H1 (cell line): ENCODE measurements around the gene HS6ST2. TPM values are rescaled to one million over a fixed set of nuclear protein-coding genes. Genes with fewer than 3 reads are reported as not detected.
"Not testable (repeated sequence)": the region's sequence is repeated elsewhere in the genome, so short reads cannot be mapped to it uniquely, and the experiment has no call there.

Experiments used
- CTCF ChIA-PET: fragments of 300-600 bp; sonication (Branson Sonifier 250); formaldehyde crosslinking; loops from one replicate; lab custom pipeline; 2021; ENCODE audit not compliant: partially characterized antibody; lab: Charles Lee
- POLR2A ChIA-PET: fragments of 300-600 bp; sonication (Branson Sonifier 250); formaldehyde crosslinking; loops from one replicate; lab custom pipeline; 2021; ENCODE audit warnings: inconsistent platforms; ENCODE audit not compliant: partially characterized antibody; lab: Charles Lee
- DNase-seq, 2 experiments: peaks; one replicate each; pipeline versions ENCODE4 v3.0.0 to v3.0.0-alpha.2; 2010 to 2022; ENCODE audit warnings: low spot score in 2 of 2, low read depth in 1 of 2, mixed read lengths in 1 of 2
- FAIRE-seq: peaks from 2 replicates; lab custom pipeline; 2011; peaks lifted over from hg19 to GRCh38; lab: Jason Lieb, UNC
- H2AFZ ChIP-seq: 2 replicates; pipeline ENCODE4 v1.8.1; 2012; ENCODE audit warnings: low read length, inconsistent platforms
- H2AK5ac ChIP-seq: 2 replicates; pipeline ENCODE4 v1.6.1; 2013; ENCODE audit warnings: low read depth, low read length
- H2BK120ac ChIP-seq: replicated peaks from 2 replicates; pipeline ENCODE3; 2013; ENCODE audit warnings: low read depth, low read length, inconsistent platforms
- H2BK12ac ChIP-seq: 2 replicates; pipeline ENCODE4 v1.6.1; 2013; ENCODE audit warnings: low read depth, low read length
- H2BK15ac ChIP-seq: 2 replicates; pipeline ENCODE4 v1.6.1; 2013; ENCODE audit warnings: low read length
- H2BK20ac ChIP-seq: 2 replicates; pipeline ENCODE4 v1.6.1; 2013; ENCODE audit warnings: low read length
- H2BK5ac ChIP-seq: 2 replicates; pipeline ENCODE4 v1.6.1; 2013; ENCODE audit warnings: low read depth, low read length
- H3K14ac ChIP-seq: 2 replicates; pipeline ENCODE4 v1.6.1; 2013; ENCODE audit warnings: inconsistent platforms; ENCODE audit not compliant: insufficient read length
- H3K18ac ChIP-seq: 2 replicates; pipeline ENCODE4 v1.6.1; 2013; ENCODE audit warnings: low read length; ENCODE audit errors: extremely low read depth
- H3K23ac ChIP-seq: 2 replicates; pipeline ENCODE4 v1.6.1; 2013; ENCODE audit warnings: inconsistent platforms; ENCODE audit not compliant: insufficient read length
- H3K23me2 ChIP-seq: 2 replicates; pipeline ENCODE4 v1.6.1; 2013; ENCODE audit warnings: low read depth, low read length
- H3K27ac ChIP-seq: 2 replicates; pipeline ENCODE4 v1.6.1; 2011; ENCODE audit warnings: low read depth, low read length, inconsistent platforms
- H3K27me3 ChIP-seq, 4 experiments: replicated peaks in 1 of 4; 1 replicate in 1 of 4; 2 replicates in 3 of 4; pipeline versions ENCODE4 v1.6.1 to v1.8.1; 2011 to 2013; ENCODE audit warnings: low read length in 3 of 4, mild to moderate bottlenecking in 3 of 4, inconsistent platforms in 2 of 4, mixed read lengths in 2 of 4, moderate library complexity in 1 of 4; ENCODE audit not compliant: control insufficient read depth in 3 of 4, insufficient read depth in 3 of 4; ENCODE audit errors: extremely low read depth in 1 of 4
- H3K36me3 ChIP-seq, 4 experiments: 2 replicates each; pipeline versions ENCODE4 v1.6.1 to v1.8.1; 2011 to 2013; ENCODE audit warnings: mild to moderate bottlenecking in 4 of 4, low read length in 3 of 4, moderate library complexity in 2 of 4, control low read depth in 1 of 4, inconsistent platforms in 1 of 4; ENCODE audit not compliant: insufficient read depth in 4 of 4, control insufficient read depth in 2 of 4
- H3K4ac ChIP-seq: replicated peaks from 2 replicates; pipeline ENCODE3; 2013; ENCODE audit warnings: low read length, low read depth, mixed read lengths, inconsistent platforms; ENCODE audit not compliant: insufficient read length
- H3K4me1 ChIP-seq, 4 experiments: replicated peaks in 1 of 4; 1 replicate in 1 of 4; 2 replicates in 3 of 4; pipeline versions ENCODE4 v1.6.1 to v1.8.1; 2011 to 2013; ENCODE audit warnings: low read length in 3 of 4, inconsistent platforms in 2 of 4, mixed read lengths in 1 of 4; ENCODE audit not compliant: insufficient read depth in 4 of 4, control insufficient read depth in 3 of 4
- H3K4me2 ChIP-seq, 2 experiments: 2 replicates each; pipeline versions ENCODE4 v1.6.1 to v1.8.1; 2011 to 2013; ENCODE audit warnings: low read depth in 2 of 2, low read length in 2 of 2, control low read depth in 1 of 2, inconsistent platforms in 1 of 2, mild to moderate bottlenecking in 1 of 2; ENCODE audit not compliant: insufficient read depth in 1 of 2
- H3K4me3 ChIP-seq, 4 experiments: fragments of 200-600, 300-600 bp in 1 of 4; sonication (generic), shearing (Covaris generic), sonication (Bioruptor Twin) in 1 of 4; 2 replicates each; pipeline versions ENCODE4 v1.5.1 to v1.8.1; 2011 to 2016; ENCODE audit warnings: low read length in 4 of 4, low read depth in 3 of 4, control low read depth in 2 of 4, inconsistent platforms in 2 of 4, mild to moderate bottlenecking in 2 of 4, mixed read lengths in 1 of 4, moderate library complexity in 1 of 4; ENCODE audit not compliant: insufficient read depth in 2 of 4; ENCODE audit errors: extremely low read depth in 1 of 4
- H3K56ac ChIP-seq: replicated peaks from 2 replicates; pipeline ENCODE3; 2013; ENCODE audit warnings: low read depth, mild to moderate bottlenecking, mixed read lengths, low read length, inconsistent platforms; ENCODE audit not compliant: insufficient read length
- H3K79me1 ChIP-seq: 2 replicates; pipeline ENCODE4 v1.6.1; 2013; ENCODE audit warnings: low read depth, low read length, control low read depth
- H3K79me2 ChIP-seq, 2 experiments: 2 replicates each; pipeline versions ENCODE4 v1.6.1 to v1.8.1; 2012 to 2013; ENCODE audit warnings: low read length in 2 of 2, mild to moderate bottlenecking in 2 of 2, inconsistent platforms in 1 of 2; ENCODE audit not compliant: insufficient read depth in 2 of 2, control insufficient read depth in 1 of 2
- H3K9ac ChIP-seq, 4 experiments: replicated peaks in 1 of 4; 1 replicate in 1 of 4; 2 replicates in 3 of 4; pipeline versions ENCODE4 v1.6.1 to v1.8.1; 2011 to 2013; ENCODE audit warnings: low read depth in 3 of 4, low read length in 3 of 4, control low read depth in 2 of 4, mild to moderate bottlenecking in 2 of 4, moderate library complexity in 2 of 4, inconsistent platforms in 1 of 4; ENCODE audit errors: extremely low read depth in 1 of 4
- H3K9me3 ChIP-seq, 2 experiments: 2 replicates each; pipeline versions ENCODE4 v1.6.1 to v1.8.1; 2012 to 2013; ENCODE audit warnings: mild to moderate bottlenecking in 2 of 2, moderate library complexity in 2 of 2, control low read depth in 1 of 2, inconsistent platforms in 1 of 2, low read depth in 1 of 2, low read length in 1 of 2, mixed read lengths in 1 of 2; ENCODE audit not compliant: insufficient read depth in 2 of 2
- H4K20me1 ChIP-seq, 2 experiments: replicated peaks in 1 of 2; 2 replicates each; pipeline versions ENCODE3 to v1.8.1; 2011 to 2013; ENCODE audit warnings: inconsistent platforms in 2 of 2, low read length in 2 of 2, mild to moderate bottlenecking in 1 of 2; ENCODE audit not compliant: insufficient read depth in 2 of 2, control insufficient read depth in 1 of 2
- H4K5ac ChIP-seq: 2 replicates; pipeline ENCODE4 v1.6.1; 2013; ENCODE audit warnings: low read length, low read depth, mixed read lengths, inconsistent platforms; ENCODE audit not compliant: insufficient read length
- H4K8ac ChIP-seq: 2 replicates; pipeline ENCODE4 v1.8.0; 2013; ENCODE audit warnings: mild to moderate bottlenecking, moderate library complexity, low read length, inconsistent platforms; ENCODE audit not compliant: insufficient read depth; ENCODE audit errors: extremely low read depth
- H4K91ac ChIP-seq: replicated peaks from 2 replicates; pipeline ENCODE3; 2013; ENCODE audit warnings: low read length, mixed read lengths, inconsistent platforms; ENCODE audit not compliant: insufficient read length
- WGBS, 2 experiments: shearing (Covaris generic) in 1 of 2; methylation state at CpG; one replicate each; pipeline versions ENCODE4 v1.1.6 to v1.1.7; 2013 to 2015; ENCODE audit warnings: low lambda C conversion rate in 2 of 2, mixed read lengths in 2 of 2, inconsistent platforms in 1 of 2, low coverage in 1 of 2, missing lambda C conversion rate in 1 of 2; ENCODE audit not compliant: insufficient replicate concordance in 2 of 2, insufficient coverage in 1 of 2, insufficient read length in 1 of 2; ENCODE audit errors: extremely low coverage in 1 of 2, missing lambda C conversion rate in 1 of 2; 5-methylcytosine and 5-hydroxymethylcytosine counted together
- polyA plus RNA-seq, 7 experiments: library from polyadenylated mRNA; depleted of rRNA in 3 of 7; stranded (reverse) in 5 of 7; unstranded in 2 of 7; fragments of >200 nt in 5 of 7; fragments of 200-250 nt in 2 of 7; gene quantifications; 1 replicate in 5 of 7; 2 replicates in 1 of 7; 4 replicates in 1 of 7; pipeline versions ENCODE4 v1.2.1 to v1.2.3, GENCODE V29; 2011 to 2013; ENCODE audit warnings: missing spikeins in 2 of 7, mixed read lengths in 2 of 7
- total RNA-seq: library from RNA; stranded (reverse); fragmentation: NEBNext Ultra II Directional; extraction: Animal tissue kit (Norgen Biotek cat#: 25700); gene quantifications from 2 replicates; pipeline ENCODE4 v1.2.1, GENCODE V29; 2021

The HS6ST2 gene
- total and polyA plus RNA-seq, 2 of the 8 experiments (the other 6 are each of a cell fraction or from before 2014, with no cell fraction given) = 3.9 TPM

DNA sequence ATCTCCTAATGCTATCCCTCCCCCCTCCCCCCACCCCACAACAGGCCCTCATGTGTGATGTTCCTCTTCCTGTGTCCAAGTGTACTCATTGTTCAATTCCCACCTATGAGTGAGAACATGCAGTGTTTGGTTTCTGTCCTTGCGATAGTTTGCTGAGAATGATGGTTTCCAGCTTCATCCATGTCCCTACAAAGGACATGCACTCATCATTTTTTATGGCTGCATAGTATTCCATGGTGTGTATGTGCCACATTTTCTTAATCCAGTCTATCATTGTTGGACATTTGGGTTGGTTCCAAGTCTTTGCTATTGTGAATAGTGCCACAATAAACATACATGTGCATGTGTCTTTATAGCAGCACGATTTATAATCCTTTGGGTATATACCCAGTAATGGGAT, 77.7 kb downstream of the HS6ST2 start:
- FAIRE-seq, H2BK20ac ChIP-seq, H3K14ac ChIP-seq, H3K27me3 ChIP-seq, H2BK120ac ChIP-seq, H4K91ac ChIP-seq, H4K20me1 ChIP-seq, DNase-seq, H3K56ac ChIP-seq, H4K5ac ChIP-seq, H3K4me3 ChIP-seq, H2BK15ac ChIP-seq, H2AK5ac ChIP-seq, H3K27ac ChIP-seq, H2BK12ac ChIP-seq, H3K23ac ChIP-seq, H3K18ac ChIP-seq, H3K4ac ChIP-seq, CTCF ChIA-PET, H2AFZ ChIP-seq, H3K79me1 ChIP-seq, H4K8ac ChIP-seq, H3K23me2 ChIP-seq, H3K4me2 ChIP-seq, H3K9me3 ChIP-seq, H3K79me2 ChIP-seq, H3K36me3 ChIP-seq, H2BK5ac ChIP-seq, POLR2A ChIA-PET, H3K9ac ChIP-seq: not testable (repeated sequence)
- H3K4me1 ChIP-seq = peaks cover 3 to 16% (median 7%) of the 10 kb centered on the region in 4 experiments; a peak in 5 of 7 replicates
- WGBS, 2 experiments = 80% methylated on average over 1 of the region's 2 CpGs; no CpG with 5 or more reads in 1 of the 2 experiments
